ENCODE data around the gene FZR1. TPM values are rescaled to one million over a fixed set of nuclear protein-coding genes. Genes with fewer than 3 reads are reported as not detected.

The FZR1 gene
- 40.4 and 44.7 TPM in 2 replicates for total RNA-seq

GRCh38 chr19:3505598-3506383, at the start of gene FZR1:
Gene FZR1 (plus strand): TSS chr19:3506311. CDS start chr19:3522990, 16,679 bp downstream.

GRCh38 chr19:3480383-3481091, 25.6 kb upstream of the FZR1 start, which contains the start of gene SMIM24:
Gene SMIM24 (minus strand): TSS chr19:3480525. CDS start chr19:3480463, 62 bp downstream.

GRCh38 chr19:3483226-3483628, 22.9 kb upstream of the FZR1 start, which contains the start of gene SMIM44:
Gene SMIM44 (minus strand): TSS chr19:3483441. CDS start chr19:3483403, 38 bp downstream.

GRCh38 chr19:3500429-3501101, 5.5 kb upstream of the FZR1 start, which contains the start of gene DOHH:
Gene DOHH (minus strand): TSS chr19:3500674. CDS start chr19:3496814, 3,860 bp downstream.

GRCh38 chr19:3538965-3539755, 33.0 kb downstream of the FZR1 start, which contains the start of gene TEKTIP1:
Gene TEKTIP1 (plus strand): TSS chr19:3539174. CDS start chr19:3539178, 4 bp downstream.

GRCh38 chr19:3557461-3558248, 51.5 kb downstream of the FZR1 start, which contains the start of gene MFSD12:
Gene MFSD12 (minus strand): TSS chr19:3557586. CDS start chr19:3557403, 183 bp downstream.

GRCh38 chr19:3572855-3573161, 66.7 kb downstream of the FZR1 start, which contains the start of gene HMG20B:
Gene HMG20B (plus strand): TSS chr19:3572944. CDS start chr19:3573310, 366 bp downstream.

GRCh38 chr19:3585301-3586126, 79.4 kb downstream of the FZR1 start, which contains the start of gene GIPC3:
Gene GIPC3 (plus strand): TSS chr19:3585478. CDS start chr19:3585598, 120 bp downstream.

Other genes starting within 250 kb of the FZR1 start
- gene NFIC, start 139.7 kb upstream of the FZR1 start, total RNA-seq = 36.7 and 41.2 TPM in 2 replicates
- gene SMIM24, start 25.8 kb upstream of the FZR1 start, total RNA-seq = not detected in 2 replicates
- not detected in 2 replicates for gene SMIM44, start 22.9 kb upstream of the FZR1 start, total RNA-seq
- 12.2 and 14.1 TPM in 2 replicates for gene DOHH, start 5.6 kb upstream of the FZR1 start, total RNA-seq
- not detected in 2 replicates for gene TEKTIP1, start 32.9 kb downstream of the FZR1 start, total RNA-seq
- 70.3 and 77.4 TPM in 2 replicates for gene MFSD12, start 51.3 kb downstream of the FZR1 start, total RNA-seq
- gene HMG20B, start 66.6 kb downstream of the FZR1 start, total RNA-seq = 169 and 170 TPM in 2 replicates
- gene GIPC3, start 79.2 kb downstream of the FZR1 start, total RNA-seq = 0.15 and 0.17 TPM in 2 replicates
- 1.8 and 3.4 TPM in 2 replicates for gene TBXA2R, start 100.6 kb downstream of the FZR1 start, total RNA-seq
- gene CACTIN, start 120.5 kb downstream of the FZR1 start, total RNA-seq = 36.3 and 38.5 TPM in 2 replicates
- gene PIP5K1C, start 194.2 kb downstream of the FZR1 start, total RNA-seq = 18.8 and 21.1 TPM in 2 replicates
- not detected in 2 replicates for gene TJP3, start 202.1 kb downstream of the FZR1 start, total RNA-seq